H9 (cell line): Measurements from ENCODE around the gene GLI2. TPM values are rescaled to one million over a fixed set of nuclear protein-coding genes. Genes with fewer than 3 reads are reported as not detected.

Experiments used
- DNase-seq: peaks from one replicate; pipeline ENCODE4 v3.0.0-alpha.2; 2017
- H2AFZ ChIP-seq: one replicate; pipeline ENCODE4 v1.6.1; 2013; ENCODE audit warnings: mild to moderate bottlenecking, low read length, control low read depth, moderate library complexity
- H2AK5ac ChIP-seq: 2 replicates; pipeline ENCODE4 v1.6.1; 2013; ENCODE audit warnings: low read length, control low read depth, mixed read lengths; ENCODE audit not compliant: insufficient read length
- H2BK120ac ChIP-seq: one replicate; pipeline ENCODE4 v1.6.1; 2013; ENCODE audit warnings: low read depth, mild to moderate bottlenecking, low read length, control low read depth, inconsistent platforms; ENCODE audit not compliant: poor library complexity, severe bottlenecking
- H2BK12ac ChIP-seq: 2 replicates; pipeline ENCODE4 v1.6.1; 2013; ENCODE audit warnings: low read length, control low read depth, mixed read lengths, low read depth; ENCODE audit not compliant: insufficient read length
- H2BK15ac ChIP-seq: 2 replicates; pipeline ENCODE4 v1.6.1; 2013; ENCODE audit warnings: low read depth, low read length, control low read depth
- H2BK20ac ChIP-seq: one replicate; pipeline ENCODE4 v1.6.1; 2013; ENCODE audit warnings: low read depth, mild to moderate bottlenecking, low read length, control low read depth, inconsistent platforms; ENCODE audit not compliant: poor library complexity, severe bottlenecking
- H2BK5ac ChIP-seq: 2 replicates; pipeline ENCODE4 v1.6.1; 2013; ENCODE audit warnings: low read length, control low read depth, mixed read lengths; ENCODE audit not compliant: insufficient read length
- H3K14ac ChIP-seq: 2 replicates; pipeline ENCODE4 v1.6.1; 2013; ENCODE audit warnings: low read length, control low read depth; ENCODE audit not compliant: insufficient read depth
- H3K18ac ChIP-seq: 2 replicates; pipeline ENCODE4 v1.6.1; 2013; ENCODE audit warnings: low read depth, mild to moderate bottlenecking, mixed read lengths, low read length, control low read depth; ENCODE audit not compliant: insufficient read length
- H3K23ac ChIP-seq: 2 replicates; pipeline ENCODE4 v1.6.1; 2013; ENCODE audit warnings: low read length, control low read depth, mixed read lengths, low read depth; ENCODE audit not compliant: insufficient read length
- H3K23me2 ChIP-seq: 2 replicates; pipeline ENCODE4 v1.6.1; 2013; ENCODE audit warnings: low read depth, mild to moderate bottlenecking, mixed read lengths, low read length, control low read depth; ENCODE audit not compliant: insufficient read length, poor library complexity, severe bottlenecking
- H3K27ac ChIP-seq: 2 replicates; pipeline ENCODE4 v1.5.1; 2013; ENCODE audit warnings: low read length, control low read depth, mixed read lengths, low read depth; ENCODE audit not compliant: insufficient read length
- H3K27me3 ChIP-seq: 2 replicates; pipeline ENCODE4 v1.6.1; 2013; ENCODE audit warnings: low read length, control low read depth, inconsistent platforms; ENCODE audit not compliant: insufficient read depth
- H3K4ac ChIP-seq: 2 replicates; pipeline ENCODE4 v1.6.1; 2013; ENCODE audit warnings: low read depth, mild to moderate bottlenecking, control low read depth, inconsistent platforms, low read length, moderate library complexity
- H3K4me1 ChIP-seq: 2 replicates; pipeline ENCODE4 v1.6.1; 2013; ENCODE audit warnings: low read length, control low read depth, inconsistent platforms; ENCODE audit not compliant: insufficient read depth
- H3K4me2 ChIP-seq: 2 replicates; pipeline ENCODE4 v1.6.1; 2013; ENCODE audit warnings: low read length, control low read depth, mixed read lengths; ENCODE audit not compliant: insufficient read length, insufficient read depth
- H3K56ac ChIP-seq: 2 replicates; pipeline ENCODE4 v1.6.1; 2013; ENCODE audit warnings: low read depth, mild to moderate bottlenecking, mixed read lengths, low read length, control low read depth; ENCODE audit not compliant: insufficient read length
- H3K79me1 ChIP-seq: 2 replicates; pipeline ENCODE4 v1.6.1; 2013; ENCODE audit warnings: low read depth, mild to moderate bottlenecking, moderate library complexity, low read length, control low read depth, inconsistent platforms; ENCODE audit not compliant: insufficient read depth, poor library complexity, severe bottlenecking
- H3K79me2 ChIP-seq: 2 replicates; pipeline ENCODE4 v1.6.1; 2013; ENCODE audit warnings: low read length, control low read depth, inconsistent platforms; ENCODE audit not compliant: insufficient read depth
- H3K9ac ChIP-seq: 2 replicates; pipeline ENCODE4 v1.6.1; 2013; ENCODE audit warnings: low read length, control low read depth, mixed read lengths; ENCODE audit not compliant: insufficient read length; ENCODE audit errors: extremely low read depth
- H3K9me3 ChIP-seq: one replicate; pipeline ENCODE4 v1.6.1; 2013; ENCODE audit warnings: low read depth, low read length, inconsistent platforms; ENCODE audit not compliant: control insufficient read depth
- H3T11ph ChIP-seq: one replicate; pipeline ENCODE4 v1.6.1; 2013; ENCODE audit warnings: mild to moderate bottlenecking, low read length, control low read depth, inconsistent platforms
- H4K20me1 ChIP-seq: one replicate; pipeline ENCODE4 v1.6.1; 2013; ENCODE audit not compliant: control insufficient read depth, insufficient read length, insufficient read depth
- H4K5ac ChIP-seq: 2 replicates; pipeline ENCODE4 v1.6.1; 2013; ENCODE audit warnings: low read depth, mild to moderate bottlenecking, mixed read lengths, low read length, control low read depth; ENCODE audit not compliant: insufficient read length
- H4K8ac ChIP-seq: replicated peaks from 2 replicates; pipeline ENCODE4 v1.6.1; 2013; ENCODE audit warnings: low read length, control low read depth, mixed read lengths, low read depth; ENCODE audit not compliant: insufficient read length
- H4K91ac ChIP-seq: 2 replicates; pipeline ENCODE4 v1.6.1; 2013; ENCODE audit warnings: low read depth, mild to moderate bottlenecking, moderate library complexity, mixed read lengths, low read length, control low read depth; ENCODE audit not compliant: insufficient read length
- H3K27ac Mint-ChIP-seq, 3 experiments: 2 replicates in 2 of 3; 3 replicates in 1 of 3; pipeline ENCODE4 v1.8.0; 2020 to 2021; ENCODE audit warnings: mixed read lengths in 3 of 3, mild to moderate bottlenecking in 1 of 3, moderate library complexity in 1 of 3
- H3K27me3 Mint-ChIP-seq: 2 replicates; pipeline ENCODE4 v1.8.0; 2021; ENCODE audit warnings: low read depth, mild to moderate bottlenecking, moderate library complexity, mixed read lengths
- H3K36me3 Mint-ChIP-seq, 3 experiments: 2 replicates in 2 of 3; 3 replicates in 1 of 3; pipeline ENCODE4 v1.8.0; 2020 to 2021; ENCODE audit warnings: low read depth in 3 of 3, mixed read lengths in 3 of 3; ENCODE audit not compliant: insufficient read depth in 1 of 3
- H3K4me1 Mint-ChIP-seq, 2 experiments: 2 replicates each; pipeline ENCODE4 v1.8.0; 2020; ENCODE audit warnings: mixed read lengths in 2 of 2
- H3K4me3 Mint-ChIP-seq, 2 experiments: 2 replicates in 1 of 2; 3 replicates in 1 of 2; pipeline ENCODE4 v1.8.0; 2020 to 2021; ENCODE audit warnings: mild to moderate bottlenecking in 2 of 2, mixed read lengths in 2 of 2, moderate library complexity in 1 of 2
- H3K9me3 Mint-ChIP-seq, 2 experiments: 2 replicates in 1 of 2; 3 replicates in 1 of 2; pipeline ENCODE4 v1.8.0; 2020; ENCODE audit warnings: mild to moderate bottlenecking in 2 of 2, mixed read lengths in 2 of 2, moderate library complexity in 1 of 2
- CTCF ChIP-seq: fragments of 200-600 bp; sonication (generic); conservative IDR thresholded peaks from 3 replicates; pipeline ENCODE4 v1.8.0; 2021; ENCODE audit warnings: antibody characterized with exemption, mild to moderate bottlenecking
- WGBS: extraction: QIAGEN DNeasy Blood & Tissue Kit; methylation state at CpG from one replicate; pipeline ENCODE4 v1.1.7; 2013; ENCODE audit warnings: missing lambda C conversion rate, low lambda C conversion rate, mixed read lengths; ENCODE audit not compliant: insufficient read length; ENCODE audit errors: extremely low coverage; 5-methylcytosine and 5-hydroxymethylcytosine counted together
- total RNA-seq: library from RNA; stranded (reverse); gene quantifications from 2 replicates; pipeline ENCODE4 v1.2.1, GENCODE V29; 2021

The GLI2 gene
- total RNA-seq, 1 experiment from 2014 or later, result 56.7 TPM

DNA sequence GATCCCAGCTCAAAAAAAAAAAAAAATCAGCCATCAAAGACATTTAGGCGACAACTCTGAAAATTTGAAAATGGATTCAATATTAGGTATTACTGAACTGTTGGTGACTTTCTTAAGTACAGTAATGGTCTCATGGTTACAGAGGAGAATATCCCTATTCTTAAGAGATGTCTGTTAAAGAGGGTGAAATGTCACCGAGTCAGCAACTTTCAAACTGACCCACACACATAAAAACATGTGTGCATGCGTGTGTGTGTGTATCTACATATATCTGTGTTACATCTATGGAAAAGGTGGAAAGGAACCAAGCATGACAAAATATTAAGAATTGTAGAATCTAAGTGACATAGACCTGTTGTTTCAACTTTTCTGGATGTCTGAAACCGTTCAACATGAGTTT is 41.6 kb upstream of the GLI2 start:
- H3K27ac ChIP-seq, result no peak overlapping the region
- H4K20me1 ChIP-seq, result no peaks in the 10 kb centered on the region
- no peak overlapping the region for H3K4ac ChIP-seq
- H3T11ph ChIP-seq, result no peak overlapping the region
- H3K79me1 ChIP-seq, result no peaks in the 10 kb centered on the region
- no peak overlapping the region for H4K5ac ChIP-seq
- H2BK12ac ChIP-seq, result no peak overlapping the region
- no peak overlapping the region for H2AFZ ChIP-seq
- no peak overlapping the region for H2BK15ac ChIP-seq
- no peak overlapping the region for H3K9ac ChIP-seq
- H3K56ac ChIP-seq, result no peak overlapping the region
- H3K23me2 ChIP-seq, result no peaks in the 10 kb centered on the region
- no peak overlapping the region for H3K4me3 Mint-ChIP-seq
- H2BK5ac ChIP-seq, result no peak overlapping the region
- H2AK5ac ChIP-seq, result no peak overlapping the region
- TF ChIP-seq CTCF, result no peak
- no peaks in the 10 kb centered on the region; the same call in 1 of the 2 replicates for H3K27me3 ChIP-seq
- H3K23ac ChIP-seq, result no peak overlapping the region
- H3K27me3 Mint-ChIP-seq, result peaks cover 86% of the 10 kb centered on the region
- no peaks in the 10 kb centered on the region; the same call in 1 of the 2 replicates for H3K4me1 ChIP-seq
- peaks cover 15 to 25% of the 10 kb centered on the region in 2 experiments for H3K4me1 Mint-ChIP-seq
- H4K8ac ChIP-seq, result no peak overlapping the region
- no peak overlapping the region for H4K91ac ChIP-seq
- H3K18ac ChIP-seq, result no peak overlapping the region
- no peak overlapping the region for H3K14ac ChIP-seq
- no peak overlapping the region for H2BK120ac ChIP-seq
- H3K9me3 ChIP-seq, result no peaks in the 10 kb centered on the region
- no peak overlapping the region for H3K27ac Mint-ChIP-seq
- DNase-seq, result no peak
- no peaks in the 10 kb centered on the region for H3K36me3 Mint-ChIP-seq
- H3K9me3 Mint-ChIP-seq, result no peaks in the 10 kb centered on the region; a peak in 1 of 5 replicates
- no peaks in the 10 kb centered on the region for H3K79me2 ChIP-seq
- H2BK20ac ChIP-seq, result no peak overlapping the region
- no peak overlapping the region for H3K4me2 ChIP-seq
- WGBS, result no CpG with 5 or more reads among the region's 4 CpGs
